ENCODE data around the gene RAPGEFL1. TPM values are rescaled to one million over a fixed set of nuclear protein-coding genes. Genes with fewer than 3 reads are reported as not detected.
A peak's percentile ranks its signal among the peaks of the same experiment; 100 is the strongest.
"Not testable (repeated sequence)": the region's sequence is repeated elsewhere in the genome, so short reads cannot be mapped to it uniquely, and the experiment has no call there.

The RAPGEFL1 gene
- total RNA-seq, 3 donors from 2014 or later, result 3.2 to 10.8 (median 5.0) TPM

DNA sequence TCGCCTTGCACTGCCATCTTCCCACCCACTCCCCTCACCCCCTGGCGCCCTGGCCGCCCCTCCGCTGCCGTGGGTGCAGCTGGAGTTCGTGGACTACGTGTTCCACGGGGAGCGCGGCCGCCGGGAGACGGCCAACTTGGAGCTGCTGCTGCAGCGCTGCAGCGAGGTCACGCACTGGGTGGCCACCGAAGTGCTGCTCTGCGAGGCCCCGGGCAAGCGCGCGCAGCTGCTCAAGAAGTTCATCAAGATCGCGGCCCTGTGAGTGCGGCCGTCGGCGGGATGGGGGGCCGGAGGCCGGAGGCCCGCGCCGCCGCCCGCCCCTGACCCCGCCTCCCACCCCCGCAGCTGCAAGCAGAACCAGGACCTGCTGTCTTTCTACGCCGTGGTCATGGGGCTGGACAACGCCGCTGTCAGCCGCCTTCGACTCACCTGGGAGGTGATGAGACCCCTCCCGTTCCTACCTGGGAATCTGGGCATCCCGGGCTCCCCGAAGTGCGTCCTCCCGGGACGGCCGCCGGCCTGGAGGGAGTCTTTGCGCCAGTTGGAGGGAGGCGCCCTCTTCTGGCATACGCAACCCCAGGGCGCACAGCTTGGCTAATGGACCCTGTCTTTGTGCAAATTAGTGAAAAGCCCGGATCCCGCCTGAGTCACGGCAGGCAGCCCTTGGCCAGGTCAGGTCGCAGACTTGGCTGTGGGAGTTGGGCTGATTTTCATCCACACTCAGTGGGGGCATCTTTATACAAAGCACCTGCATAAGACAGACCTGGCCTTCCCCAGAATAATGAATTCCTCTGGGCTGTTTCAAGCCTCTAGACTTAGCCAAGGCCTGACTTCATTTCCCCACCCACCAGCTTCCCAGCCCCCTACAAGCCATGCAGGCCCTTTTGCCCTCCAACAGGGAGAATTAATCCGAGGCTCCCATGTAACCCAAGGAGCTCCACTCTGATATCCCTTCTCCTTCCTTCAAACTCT, 14.3 kb downstream of the RAPGEFL1 start:
- Histone ChIP-seq H3K36me3 (no peaks in the 10 kb centered on the region), H3K27me3 (no peaks in the 10 kb centered on the region), H3K4me3 (peak overlapping the region; percentile 42 to 73 (median 63)), H3K27ac (peak overlapping the region; percentile 58 to 71), H3K4me1 (peaks cover 0 to 3% of the 10 kb centered on the region in 2 donors), H3K9me3 (no peaks in the 10 kb centered on the region)
- TF ChIP-seq POLR2A (IDR thresholded peaks at IDR 0.05) (no peak), POLR2AphosphoS5 (IDR thresholded peaks at IDR 0.05) (peak; percentile 23 to 47 (median 46))
- TF ChIP-seq, protein P1, sequence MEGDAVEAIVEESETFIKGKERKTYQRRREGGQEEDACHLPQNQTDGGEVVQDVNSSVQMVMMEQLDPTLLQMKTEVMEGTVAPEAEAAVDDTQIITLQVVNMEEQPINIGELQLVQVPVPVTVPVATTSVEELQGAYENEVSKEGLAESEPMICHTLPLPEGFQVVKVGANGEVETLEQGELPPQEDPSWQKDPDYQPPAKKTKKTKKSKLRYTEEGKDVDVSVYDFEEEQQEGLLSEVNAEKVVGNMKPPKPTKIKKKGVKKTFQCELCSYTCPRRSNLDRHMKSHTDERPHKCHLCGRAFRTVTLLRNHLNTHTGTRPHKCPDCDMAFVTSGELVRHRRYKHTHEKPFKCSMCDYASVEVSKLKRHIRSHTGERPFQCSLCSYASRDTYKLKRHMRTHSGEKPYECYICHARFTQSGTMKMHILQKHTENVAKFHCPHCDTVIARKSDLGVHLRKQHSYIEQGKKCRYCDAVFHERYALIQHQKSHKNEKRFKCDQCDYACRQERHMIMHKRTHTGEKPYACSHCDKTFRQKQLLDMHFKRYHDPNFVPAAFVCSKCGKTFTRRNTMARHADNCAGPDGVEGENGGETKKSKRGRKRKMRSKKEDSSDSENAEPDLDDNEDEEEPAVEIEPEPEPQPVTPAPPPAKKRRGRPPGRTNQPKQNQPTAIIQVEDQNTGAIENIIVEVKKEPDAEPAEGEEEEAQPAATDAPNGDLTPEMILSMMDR (IDR thresholded peaks at IDR 0.05), result peak in 2 of 3 donors; percentile 41 to 61
- intact Hi-C loops (cut with DNase I; ENCODE audit: low total_unique reads), result no loop called here
- DNase-seq (ENCODE audit: low spot score in 2 of 2), result peak; percentile 62 to 74

DNA sequence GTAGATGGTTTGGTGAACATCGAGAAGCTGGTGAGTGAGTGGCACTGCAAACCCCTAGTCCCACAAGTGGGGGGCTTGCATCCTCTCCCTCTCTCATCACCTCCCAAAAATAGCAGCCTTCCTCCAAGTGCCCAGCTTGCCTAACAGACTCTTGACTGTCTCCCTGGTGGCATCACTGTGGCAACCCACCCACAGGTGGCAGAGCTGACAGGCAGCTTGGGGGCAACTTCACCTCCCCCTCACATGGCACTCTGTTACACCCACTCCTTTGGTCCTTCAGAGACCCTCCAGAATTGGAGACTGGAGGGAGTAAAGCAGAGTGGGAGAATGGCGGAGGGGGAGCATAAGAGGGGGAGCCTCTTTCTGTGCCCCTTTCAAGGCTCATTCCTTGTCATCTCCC, 15.7 kb downstream of the RAPGEFL1 start:
- no peak for DNase-seq (ENCODE audit: low spot score in 2 of 2)
- H3K9me3 ChIP-seq, result no peaks in the 10 kb centered on the region
- TF ChIP-seq POLR2AphosphoS5 (IDR thresholded peaks at IDR 0.05) (no peak), POLR2A (IDR thresholded peaks at IDR 0.05) (no peak)
- TF ChIP-seq, protein P1 (IDR thresholded peaks at IDR 0.05), result no peak
- no peaks in the 10 kb centered on the region for H3K27me3 ChIP-seq
- intact Hi-C loops (cut with DNase I; ENCODE audit: low total_unique reads), result no loop called here
- no peak overlapping the region for H3K4me3 ChIP-seq
- no peak overlapping the region for H3K27ac ChIP-seq
- H3K36me3 ChIP-seq, result no peaks in the 10 kb centered on the region
- H3K4me1 ChIP-seq, result peaks cover 0 to 3% of the 10 kb centered on the region in 2 donors

DNA sequence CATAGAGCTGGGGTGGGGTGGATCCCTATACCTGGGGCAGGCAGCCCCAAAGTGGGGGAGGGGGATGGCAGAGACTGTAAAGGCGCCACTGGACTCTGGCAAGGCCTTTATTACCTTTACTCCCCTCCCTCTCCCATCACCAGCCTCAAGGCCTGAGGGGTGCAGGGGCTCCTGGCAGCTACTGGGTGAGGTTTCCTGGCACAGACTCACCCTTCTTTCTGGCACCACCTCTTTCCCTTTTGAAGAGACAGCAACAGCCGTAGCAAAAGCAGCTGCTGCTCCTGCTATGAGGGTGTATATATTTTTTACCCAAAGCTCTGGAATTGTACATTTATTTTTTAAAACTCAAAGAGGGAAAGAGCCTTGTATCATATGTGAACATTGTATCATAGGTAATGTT, 17.6 kb downstream of the RAPGEFL1 start:
- intact Hi-C loops (cut with DNase I; ENCODE audit: low total_unique reads), result loop anchor here (1.0 kb wide), 1 partner anchor 16 kb away; no protein-coding TSS in a partner anchor
- peaks cover 0 to 3% of the 10 kb centered on the region in 2 donors for H3K4me1 ChIP-seq
- no peaks in the 10 kb centered on the region for H3K9me3 ChIP-seq
- no peak overlapping the region for H3K27ac ChIP-seq
- H3K4me3 ChIP-seq, result no peak overlapping the region
- TF ChIP-seq, protein P1 (IDR thresholded peaks at IDR 0.05), result no peak
- TF ChIP-seq POLR2AphosphoS5 (IDR thresholded peaks at IDR 0.05) (no peak), POLR2A (IDR thresholded peaks at IDR 0.05) (no peak)
- no peaks in the 10 kb centered on the region for H3K36me3 ChIP-seq
- no peaks in the 10 kb centered on the region for H3K27me3 ChIP-seq
- DNase-seq (ENCODE audit: low spot score in 2 of 2), result no peak

DNA sequence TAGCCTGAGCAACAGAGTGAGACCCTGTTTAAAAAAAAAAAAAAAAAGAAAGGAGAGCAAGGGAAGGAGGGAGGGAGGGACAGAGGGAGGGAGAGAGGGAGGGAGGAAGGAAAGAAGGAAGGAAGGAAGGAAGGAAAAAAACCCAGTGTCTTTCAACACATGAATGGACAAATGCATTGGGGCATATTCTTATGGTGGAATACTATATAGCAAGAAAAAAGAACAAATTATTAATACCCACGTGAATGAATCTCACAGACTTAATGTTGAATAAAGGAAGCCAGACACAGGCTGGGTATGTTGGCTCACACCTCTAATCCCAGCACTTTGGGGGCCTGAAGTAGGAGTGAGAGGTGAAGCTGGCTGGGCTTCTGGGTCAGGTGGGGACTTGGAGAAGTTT, 20.3 kb downstream of the RAPGEFL1 start:
- DNase-seq (ENCODE audit: low spot score in 2 of 2), result no peak
- Histone ChIP-seq H3K36me3 (no peaks in the 10 kb centered on the region), H3K9me3 (no peaks in the 10 kb centered on the region), H3K4me1 (no peaks in the 10 kb centered on the region), H3K4me3 (no peak overlapping the region), H3K27ac (no peak overlapping the region), H3K27me3 (no peaks in the 10 kb centered on the region)
- intact Hi-C loops (cut with DNase I; ENCODE audit: low total_unique reads), result no loop called here
- TF ChIP-seq POLR2AphosphoS5 (IDR thresholded peaks at IDR 0.05), result no peak
- TF ChIP-seq, protein P1 (IDR thresholded peaks at IDR 0.05), result no peak
- no peak for TF ChIP-seq POLR2A (IDR thresholded peaks at IDR 0.05)

DNA sequence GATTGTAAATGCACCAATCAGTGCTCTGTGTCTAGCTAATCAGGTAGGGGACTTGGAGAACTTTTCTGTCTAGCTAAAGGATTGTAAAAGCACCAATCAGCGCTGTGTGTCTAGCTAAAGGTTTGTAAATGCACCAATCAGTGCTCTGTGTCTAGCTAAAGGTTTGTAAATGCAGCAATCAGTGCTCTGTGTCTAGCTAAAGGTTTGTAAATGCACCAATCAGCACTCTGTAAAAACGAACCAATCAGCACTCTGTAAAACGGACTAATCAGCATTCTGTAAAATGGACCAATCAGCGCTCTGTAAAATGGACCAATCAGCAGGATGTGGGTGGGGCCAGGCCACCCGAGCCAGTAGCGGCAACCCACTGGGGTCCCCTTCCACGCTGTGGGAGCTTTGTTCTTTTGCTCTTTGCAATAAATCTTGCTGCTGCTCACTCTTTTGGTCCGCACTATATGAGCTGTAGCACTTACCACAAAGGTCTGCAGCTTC, 20.7 kb downstream of the RAPGEFL1 start:
- H3K4me3 ChIP-seq; H3K9me3 ChIP-seq; H3K36me3 ChIP-seq; DNase-seq (ENCODE audit: low spot score in 2 of 2); H3K4me1 ChIP-seq; H3K27me3 ChIP-seq; H3K27ac ChIP-seq; intact Hi-C loops (cut with DNase I; ENCODE audit: low total_unique reads): not testable (repeated sequence)
